ENCODE measurements around the gene KLK11. TPM values are rescaled to one million over a fixed set of nuclear protein-coding genes. Genes with fewer than 3 reads are reported as not detected.

KLK11 gene
- total RNA-seq, 1 donor from 2014 or later = not detected

DNA sequence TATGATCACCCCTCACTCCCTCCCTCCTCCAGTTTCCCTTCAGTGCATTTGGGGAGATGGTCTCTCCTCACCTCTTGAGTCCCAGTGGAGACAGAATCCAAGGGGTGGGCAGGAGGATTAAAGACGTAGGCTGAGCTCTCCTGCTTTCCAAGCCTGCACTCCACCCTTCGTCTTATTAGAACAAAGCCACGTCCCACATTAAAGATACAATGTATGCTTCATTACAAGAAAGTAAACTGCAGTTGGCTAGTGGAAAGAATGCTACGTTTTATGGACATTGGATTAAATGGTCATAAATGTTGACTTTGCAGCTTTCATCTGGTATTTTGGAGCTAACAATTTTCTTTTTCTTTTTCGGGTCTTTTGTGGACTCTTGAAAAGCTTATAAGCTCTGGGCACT is 1.5 kb upstream of the KLK11 start:
- no peak for DNase-seq (ENCODE audit: low read depth)
- TF ChIP-seq, protein P1, sequence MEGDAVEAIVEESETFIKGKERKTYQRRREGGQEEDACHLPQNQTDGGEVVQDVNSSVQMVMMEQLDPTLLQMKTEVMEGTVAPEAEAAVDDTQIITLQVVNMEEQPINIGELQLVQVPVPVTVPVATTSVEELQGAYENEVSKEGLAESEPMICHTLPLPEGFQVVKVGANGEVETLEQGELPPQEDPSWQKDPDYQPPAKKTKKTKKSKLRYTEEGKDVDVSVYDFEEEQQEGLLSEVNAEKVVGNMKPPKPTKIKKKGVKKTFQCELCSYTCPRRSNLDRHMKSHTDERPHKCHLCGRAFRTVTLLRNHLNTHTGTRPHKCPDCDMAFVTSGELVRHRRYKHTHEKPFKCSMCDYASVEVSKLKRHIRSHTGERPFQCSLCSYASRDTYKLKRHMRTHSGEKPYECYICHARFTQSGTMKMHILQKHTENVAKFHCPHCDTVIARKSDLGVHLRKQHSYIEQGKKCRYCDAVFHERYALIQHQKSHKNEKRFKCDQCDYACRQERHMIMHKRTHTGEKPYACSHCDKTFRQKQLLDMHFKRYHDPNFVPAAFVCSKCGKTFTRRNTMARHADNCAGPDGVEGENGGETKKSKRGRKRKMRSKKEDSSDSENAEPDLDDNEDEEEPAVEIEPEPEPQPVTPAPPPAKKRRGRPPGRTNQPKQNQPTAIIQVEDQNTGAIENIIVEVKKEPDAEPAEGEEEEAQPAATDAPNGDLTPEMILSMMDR (IDR thresholded peaks at IDR 0.05; ENCODE audit: insufficient read depth, low read length, poor library complexity, severe bottlenecking) = no peak
- H3K36me3 ChIP-seq (ENCODE audit: control insufficient read depth, insufficient read depth, low read length) = no peaks in the 10 kb centered on the region
- H3K4me3 ChIP-seq (ENCODE audit: low read depth, low read length) = no peak overlapping the region
- H3K27me3 ChIP-seq (ENCODE audit: control insufficient read depth, insufficient read depth, low read length) = peaks cover under 1% of the 10 kb centered on the region

- H3K4me3 ChIP-seq (ENCODE audit: low read depth, low read length) = no peak overlapping the region
- peaks cover 2% of the 10 kb centered on the region for H3K27me3 ChIP-seq (ENCODE audit: control insufficient read depth, insufficient read depth, low read length)
- H3K36me3 ChIP-seq (ENCODE audit: control insufficient read depth, insufficient read depth, low read length) = no peaks in the 10 kb centered on the region
- no peak for DNase-seq (ENCODE audit: low read depth)
- TF ChIP-seq, protein P1 (IDR thresholded peaks at IDR 0.05; ENCODE audit: insufficient read depth, low read length, poor library complexity, severe bottlenecking) = no peak
These were observed 850 bp upstream of the KLK11 start for GRCh38 chr19:51027126-51027806.

DNA sequence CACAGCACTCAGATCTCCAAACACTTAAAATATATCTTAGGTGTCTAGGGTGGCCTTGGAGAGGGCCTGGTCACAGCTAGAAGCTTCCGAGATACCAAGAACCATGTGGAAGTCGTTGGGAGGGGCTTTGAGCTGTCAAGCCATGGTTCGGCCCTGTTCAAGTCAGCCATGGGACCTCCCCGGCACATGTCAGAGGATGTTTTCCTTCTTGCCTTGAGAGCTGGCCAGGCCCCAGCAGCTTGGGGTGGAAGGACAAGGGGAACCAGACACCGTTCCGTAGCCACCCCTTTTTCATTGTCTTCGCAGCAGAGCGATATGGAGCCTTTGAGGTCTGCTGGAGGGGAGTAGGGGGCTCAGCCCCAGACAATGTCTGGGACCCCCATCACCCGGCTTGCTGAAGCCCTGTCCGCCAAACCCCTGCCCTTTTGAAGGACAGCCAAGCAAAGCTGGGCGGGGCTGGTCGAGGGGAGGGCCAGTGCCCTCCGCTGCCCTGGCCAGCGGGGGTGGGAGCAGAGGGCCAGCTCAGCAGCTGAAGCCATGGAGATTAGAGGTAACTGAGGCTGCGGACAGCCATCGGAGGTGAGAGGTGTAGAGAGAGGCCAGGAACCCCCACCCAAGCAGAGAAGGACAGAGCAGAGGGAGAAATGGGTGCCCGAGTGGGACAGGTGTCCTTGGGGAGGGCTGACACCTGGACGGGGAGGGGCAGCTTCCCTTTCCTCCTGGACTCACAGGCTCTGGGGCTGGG is 435 bp downstream of the KLK11 start:
- H3K36me3 ChIP-seq (ENCODE audit: control insufficient read depth, insufficient read depth, low read length) = no peaks in the 10 kb centered on the region
- DNase-seq (ENCODE audit: low read depth) = no peak
- H3K4me3 ChIP-seq (ENCODE audit: low read depth, low read length) = no peak overlapping the region
- H3K27me3 ChIP-seq (ENCODE audit: control insufficient read depth, insufficient read depth, low read length) = peaks cover 2% of the 10 kb centered on the region
- TF ChIP-seq, protein P1 (IDR thresholded peaks at IDR 0.05; ENCODE audit: insufficient read depth, low read length, poor library complexity, severe bottlenecking) = no peak

- TF ChIP-seq, protein P1 (IDR thresholded peaks at IDR 0.05; ENCODE audit: insufficient read depth, low read length, poor library complexity, severe bottlenecking) = no peak
- no peak for DNase-seq (ENCODE audit: low read depth)
- H3K36me3 ChIP-seq (ENCODE audit: control insufficient read depth, insufficient read depth, low read length) = no peaks in the 10 kb centered on the region
- H3K4me3 ChIP-seq (ENCODE audit: low read depth, low read length) = no peak overlapping the region
- peaks cover 3% of the 10 kb centered on the region for H3K27me3 ChIP-seq (ENCODE audit: control insufficient read depth, insufficient read depth, low read length)
These were observed 1.0 kb downstream of the KLK11 start for GRCh38 chr19:51025401-51025800.

GRCh38 chr19:51024924-51025323 is 1.5 kb downstream of the KLK11 start:
- Histone ChIP-seq H3K36me3 (ENCODE audit: control insufficient read depth, insufficient read depth, low read length) (no peaks in the 10 kb centered on the region), H3K4me3 (ENCODE audit: low read depth, low read length) (no peak overlapping the region), H3K27me3 (ENCODE audit: control insufficient read depth, insufficient read depth, low read length) (peaks cover 8% of the 10 kb centered on the region)
- DNase-seq (ENCODE audit: low read depth) = no peak
- TF ChIP-seq, protein P1 (IDR thresholded peaks at IDR 0.05; ENCODE audit: insufficient read depth, low read length, poor library complexity, severe bottlenecking) = no peak
